SK-N-DZ (cell line): ENCODE measurements around the gene LTN1.
"Not testable (repeated sequence)": the region's sequence is repeated elsewhere in the genome, so short reads cannot be mapped to it uniquely, and the experiment has no call there.

Experiments used
- DNase-seq: peaks from one replicate; pipeline ENCODE4 v3.0.0-alpha.2; 2015; ENCODE audit warnings: low spot score

The LTN1 gene

GRCh38 chr21:28932717-28933116 is 60.0 kb downstream of the LTN1 start:
- DNase-seq: no peak

GRCh38 chr21:28931708-28932372 is 60.8 kb downstream of the LTN1 start:
- DNase-seq: not testable (repeated sequence)

GRCh38 chr21:28928578-28929420 is 63.9 kb downstream of the LTN1 start:
- no peak for DNase-seq

- no peak for DNase-seq
These were observed 65.5 kb downstream of the LTN1 start for GRCh38 chr21:28927130-28927529.

GRCh38 chr21:28923439-28923975 is 69.2 kb downstream of the LTN1 start:
- DNase-seq: peak; percentile 16

GRCh38 chr21:28922368-28922767 is 70.3 kb downstream of the LTN1 start:
- DNase-seq: no peak

- DNase-seq: no peak
These were observed 76.4 kb downstream of the LTN1 start for GRCh38 chr21:28916150-28916893.

GRCh38 chr21:28913071-28913470 is 79.6 kb downstream of the LTN1 start:
- no peak for DNase-seq

- DNase-seq: no peak
These were observed 82.3 kb downstream of the LTN1 start for GRCh38 chr21:28910280-28910887.

GRCh38 chr21:28908351-28908750 is 84.3 kb downstream of the LTN1 start:
- no peak for DNase-seq

GRCh38 chr21:28906841-28907240 is 85.8 kb downstream of the LTN1 start:
- DNase-seq: no peak

GRCh38 chr21:28906236-28906635 is 86.4 kb downstream of the LTN1 start:
- DNase-seq: no peak

GRCh38 chr21:28904961-28905435 is 87.7 kb downstream of the LTN1 start:
- DNase-seq: no peak

GRCh38 chr21:28903448-28903847 is 89.2 kb downstream of the LTN1 start:
- no peak for DNase-seq

GRCh38 chr21:28900481-28900880 is 92.2 kb downstream of the LTN1 start:
- no peak for DNase-seq

- no peak for DNase-seq
These were observed 92.9 kb downstream of the LTN1 start for GRCh38 chr21:28899744-28900143.

- no peak for DNase-seq
These were observed 93.5 kb downstream of the LTN1 start for GRCh38 chr21:28899220-28899619.

- no peak for DNase-seq
These were observed 99.0 kb downstream of the LTN1 start for GRCh38 chr21:28893687-28894086.

- DNase-seq: no peak
These were observed 100.2 kb downstream of the LTN1 start for GRCh38 chr21:28892199-28893111.

GRCh38 chr21:28885853-28886177 is 106.9 kb downstream of the LTN1 start:
- DNase-seq: no peak
